HUDEP-2 (cell line): ENCODE measurements around the gene CCDC88B.
A peak's percentile ranks its signal among the peaks of the same experiment; 100 is the strongest.

ENCODE experiments used
- DNase-seq, 76 experiments: peaks; one replicate each; lab custom pipeline; 2025; ENCODE audit not compliant: unreplicated experiment in 76 of 76; lab: John Stamatoyannopoulos, UW

Gene CCDC88B

GRCh38 chr11:64357446-64357845 lies 17.4 kb downstream of the CCDC88B start:
- DNase-seq = no peak

- peak in 56 of 76 experiments; percentile 1 to 79 (median 46) for DNase-seq
Measured at GRCh38 chr11:64357904-64358535, 18.0 kb downstream of the CCDC88B start.

DNA sequence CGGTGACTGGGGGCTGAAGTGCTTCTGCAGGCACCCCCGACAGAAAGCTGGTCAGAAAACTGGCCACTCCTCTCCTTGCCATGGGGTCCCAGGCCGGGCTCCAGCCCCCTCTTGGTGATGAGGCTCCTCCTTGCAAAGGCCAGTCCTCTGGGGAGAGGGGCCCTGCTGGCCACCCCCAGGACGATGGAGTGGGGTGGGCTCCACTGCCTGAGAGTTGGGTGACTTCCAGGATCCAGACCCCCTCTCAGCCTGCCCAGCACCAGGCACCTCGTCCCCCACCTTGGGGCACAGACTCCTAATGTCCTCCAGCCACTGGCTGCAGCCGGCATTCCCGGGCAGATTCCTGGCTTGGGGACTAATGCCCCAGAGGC lies 18.5 kb downstream of the CCDC88B start:
- DNase-seq = no peak

DNA sequence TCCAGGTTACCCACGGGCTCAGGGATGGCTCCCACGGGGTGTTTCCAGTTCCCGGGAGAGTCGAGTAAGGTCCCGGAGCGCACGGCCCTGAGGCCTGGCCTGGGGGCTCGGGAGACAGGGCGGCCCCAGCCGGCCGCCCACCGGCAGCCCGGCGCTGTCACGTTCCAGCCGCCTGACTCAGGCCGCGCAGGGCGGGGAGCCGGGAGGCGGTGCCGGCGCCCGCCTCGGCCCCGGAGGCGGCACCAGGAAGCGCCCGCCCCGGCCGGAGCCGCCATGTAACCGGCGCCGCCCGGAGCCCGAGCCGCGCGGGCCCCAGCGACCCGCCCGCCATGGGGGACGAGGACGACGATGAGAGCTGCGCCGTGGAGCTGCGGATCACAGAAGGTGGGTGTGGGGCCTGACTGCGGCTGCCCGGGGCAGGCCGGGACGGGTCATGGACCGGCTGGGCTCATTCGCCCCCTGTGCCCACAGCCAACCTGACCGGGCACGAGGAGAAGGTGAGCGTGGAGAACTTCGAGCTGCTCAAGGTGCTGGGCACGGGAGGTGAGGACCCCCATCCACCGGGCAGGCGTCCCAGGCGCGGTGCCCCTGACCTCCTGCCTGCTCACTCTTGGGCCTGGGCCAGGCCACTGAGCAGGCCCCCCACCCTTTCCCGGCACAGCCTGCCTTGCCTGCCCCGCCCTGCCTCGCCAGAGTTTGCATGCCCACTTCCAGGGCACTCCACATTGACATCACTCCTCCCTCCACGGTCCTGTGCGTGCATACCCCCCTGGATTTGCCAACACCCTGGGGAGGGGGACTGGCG lies 19.1 kb downstream of the CCDC88B start, which contains the start of gene RPS6KA4:
Gene RPS6KA4 (plus strand): TSS at position 256 of the 805 bp plus-strand sequence. CDS start 74 bp downstream, at position 330.
- DNase-seq = peak in 39 of 76 experiments; percentile 3 to 51 (median 37)

DNA sequence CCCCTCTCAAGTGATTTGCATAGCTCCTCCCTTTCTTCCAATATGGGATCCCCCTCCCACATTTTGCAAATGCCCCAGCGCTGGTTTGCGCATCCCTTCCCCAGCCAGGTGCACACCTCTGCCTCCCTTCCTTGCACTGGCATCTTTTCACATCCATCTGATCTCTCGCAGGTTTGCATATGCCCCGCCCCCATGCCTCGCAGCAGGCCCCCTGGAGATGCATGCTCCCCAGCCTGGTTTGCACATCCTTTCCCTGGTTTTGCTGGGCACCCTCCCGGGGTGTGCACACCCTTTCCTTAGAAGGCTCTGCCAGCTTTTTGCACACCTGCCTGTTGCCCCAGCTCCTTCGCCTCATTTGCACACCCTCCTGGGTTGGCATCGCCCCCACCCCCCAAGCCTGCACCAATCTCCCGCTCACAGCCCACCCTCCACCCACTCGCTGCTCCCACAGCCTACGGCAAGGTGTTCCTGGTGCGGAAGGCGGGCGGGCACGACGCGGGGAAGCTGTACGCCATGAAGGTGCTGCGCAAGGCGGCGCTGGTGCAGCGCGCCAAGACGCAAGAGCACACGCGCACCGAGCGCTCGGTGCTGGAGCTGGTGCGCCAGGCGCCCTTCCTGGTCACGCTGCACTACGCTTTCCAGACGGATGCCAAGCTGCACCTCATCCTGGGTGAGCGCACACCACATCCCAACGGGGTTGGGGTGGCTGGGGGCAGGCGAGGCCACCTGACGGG lies 19.9 kb downstream of the CCDC88B start:
- DNase-seq = no peak

DNA sequence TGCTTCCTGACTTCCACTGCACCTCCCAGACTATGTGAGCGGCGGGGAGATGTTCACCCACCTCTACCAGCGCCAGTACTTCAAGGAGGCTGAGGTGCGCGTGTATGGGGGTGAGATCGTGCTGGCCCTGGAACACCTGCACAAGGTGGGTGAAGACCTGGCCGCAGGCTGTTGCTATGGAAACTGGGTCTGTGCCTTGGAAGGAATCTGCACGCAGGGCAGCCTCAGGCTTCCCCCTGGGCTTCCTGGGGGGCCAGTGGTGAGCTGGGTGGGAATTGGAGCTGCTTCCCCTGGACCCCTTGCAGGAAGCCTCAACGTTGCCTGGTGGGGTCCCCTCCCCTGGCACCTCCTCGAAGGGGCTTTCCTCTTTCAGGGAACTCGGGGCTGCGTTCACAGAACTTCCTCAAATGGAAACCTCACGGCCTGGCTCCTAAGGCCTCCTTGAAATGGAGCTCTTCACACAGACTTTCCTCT lies 20.5 kb downstream of the CCDC88B start:
- no peak for DNase-seq

GRCh38 chr11:64361659-64362058 lies 21.7 kb downstream of the CCDC88B start:
- DNase-seq = no peak

- DNase-seq = no peak
Measured at GRCh38 chr11:64362339-64362738, 22.3 kb downstream of the CCDC88B start.

DNA sequence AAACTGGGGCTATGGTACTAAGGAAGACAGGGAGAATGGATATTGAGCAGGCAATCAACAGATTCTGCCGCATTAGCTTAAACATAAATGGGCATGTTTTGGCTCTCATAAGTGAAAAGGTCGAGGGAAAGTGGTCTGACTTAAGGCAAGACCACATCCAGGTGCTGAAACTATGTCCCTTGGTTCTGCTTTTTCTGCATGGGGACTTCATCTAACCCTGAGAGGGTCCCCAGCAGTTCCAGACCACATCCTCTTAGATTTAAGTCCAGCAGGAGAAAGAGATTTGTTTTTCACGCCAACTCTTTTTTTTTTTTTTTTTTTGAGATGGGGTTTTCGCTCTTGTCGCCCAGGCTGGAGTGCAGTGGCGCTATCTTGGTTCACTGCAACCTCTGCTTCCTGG lies 24.4 kb downstream of the CCDC88B start:
- DNase-seq = no peak

DNA sequence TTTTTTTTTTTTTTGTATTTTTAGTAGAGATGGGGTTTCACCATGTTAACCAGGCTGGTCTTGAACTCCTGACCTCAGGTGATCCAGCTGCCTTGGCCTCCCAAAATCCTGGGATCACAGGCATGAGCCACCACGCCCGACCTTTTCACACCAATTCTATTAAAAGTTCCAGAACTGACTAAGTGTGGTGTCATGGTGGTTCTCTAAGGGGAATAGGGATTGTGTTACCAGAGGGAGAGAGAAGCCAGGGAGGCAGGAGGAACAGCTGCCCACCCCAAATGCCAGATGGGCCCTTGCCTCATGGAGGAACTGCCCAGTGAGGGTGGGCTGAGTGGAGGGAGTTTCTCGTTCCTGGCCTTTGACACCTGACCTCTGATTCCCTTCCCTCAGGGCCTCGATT lies 24.9 kb downstream of the CCDC88B start:
- no peak for DNase-seq

DNA sequence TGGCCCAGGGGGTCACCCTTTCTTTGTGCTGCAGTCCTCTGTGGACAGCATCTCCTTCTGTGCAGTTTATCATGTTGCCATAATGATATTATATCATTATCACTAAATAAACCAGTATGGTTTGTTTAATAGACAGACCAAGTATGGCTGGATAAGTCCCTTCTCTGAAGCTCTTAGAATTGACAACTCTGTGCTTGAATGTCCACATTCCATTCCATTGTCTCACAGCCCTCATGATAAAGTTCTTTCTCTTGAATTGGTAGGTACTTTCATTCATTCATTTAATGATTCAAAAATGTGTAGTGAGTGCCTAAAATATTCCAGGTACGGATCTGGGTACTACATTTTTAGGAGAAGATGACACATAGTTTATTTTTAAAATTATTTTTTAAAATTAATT lies 26.7 kb downstream of the CCDC88B start:
- DNase-seq = no peak

- DNase-seq = no peak
Measured at GRCh38 chr11:64367931-64368672, 28.1 kb downstream of the CCDC88B start.

DNA sequence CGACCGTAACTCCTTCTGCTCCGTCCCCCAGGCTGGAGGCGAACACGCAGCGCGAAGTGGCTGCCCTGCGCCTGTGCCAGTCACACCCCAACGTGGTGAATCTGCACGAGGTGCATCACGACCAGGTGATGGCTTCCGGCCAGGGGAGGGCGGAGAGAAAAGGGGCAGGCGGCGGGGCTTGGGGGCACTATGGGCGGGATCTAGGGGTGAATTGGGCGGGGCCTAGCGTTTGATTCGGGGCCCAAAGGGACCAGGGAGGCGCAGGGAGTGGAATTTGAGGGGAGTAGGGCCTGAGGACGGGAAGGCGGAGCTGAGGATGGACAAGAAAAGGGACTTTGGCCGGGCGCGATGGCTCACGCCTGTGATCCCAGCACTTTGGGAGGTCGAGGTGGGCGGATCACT lies 28.7 kb downstream of the CCDC88B start:
- no peak for DNase-seq

- no peak for DNase-seq
Measured at GRCh38 chr11:64369440-64370421, 29.7 kb downstream of the CCDC88B start.

- DNase-seq = no peak
Measured at GRCh38 chr11:64371201-64371600, 31.2 kb downstream of the CCDC88B start.

DNA sequence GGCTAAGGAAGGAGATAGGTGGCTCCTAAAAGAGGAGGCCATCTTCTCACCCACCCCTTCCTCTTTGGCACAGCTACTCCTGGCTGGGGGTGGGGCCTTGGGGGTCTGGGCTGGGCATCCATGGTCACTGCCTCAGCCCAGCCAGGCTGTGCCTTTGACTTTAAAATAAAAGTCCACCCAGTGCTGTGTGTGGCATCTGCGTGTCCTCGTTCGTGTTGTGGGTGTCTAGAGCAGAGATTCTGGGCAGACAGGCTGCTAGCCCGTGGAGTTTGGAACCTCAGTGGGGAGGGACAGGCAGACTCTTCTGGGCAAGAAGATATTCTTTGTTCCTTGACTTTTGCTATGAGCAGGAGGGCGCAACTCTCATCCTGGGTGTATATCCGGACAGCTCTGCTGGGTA lies 32.0 kb downstream of the CCDC88B start:
- DNase-seq = no peak

- DNase-seq = no peak
Measured at GRCh38 chr11:64372802-64373597, 33.0 kb downstream of the CCDC88B start.

GRCh38 chr11:64373598-64373974 lies 33.6 kb downstream of the CCDC88B start:
- no peak for DNase-seq

- DNase-seq = no peak
Measured at GRCh38 chr11:64376071-64376470, 36.1 kb downstream of the CCDC88B start.
